Measurements from ENCODE around the gene MID1.

Gene MID1

GRCh38 chrX:10571260-10571659 lies 49.1 kb downstream of the MID1 start:
- no peak for DNase-seq

- no peak for DNase-seq
Observed at GRCh38 chrX:10570601-10571000, 49.8 kb downstream of the MID1 start.

- no peak for DNase-seq
Observed at GRCh38 chrX:10569946-10570345, 50.4 kb downstream of the MID1 start.

GRCh38 chrX:10568428-10568827 lies 52.0 kb downstream of the MID1 start:
- DNase-seq: no peak

- DNase-seq: no peak
Observed at GRCh38 chrX:10567136-10567535, 53.2 kb downstream of the MID1 start.

- DNase-seq: no peak
Observed at GRCh38 chrX:10566716-10567097, 53.7 kb downstream of the MID1 start.

- DNase-seq: no peak
Observed at GRCh38 chrX:10564484-10564883, 55.9 kb downstream of the MID1 start.

- DNase-seq: no peak
Observed at GRCh38 chrX:10557166-10557565, 63.2 kb downstream of the MID1 start.

- no peak for DNase-seq
Observed at GRCh38 chrX:10556405-10556804, 64.0 kb downstream of the MID1 start.

- no peak for DNase-seq
Observed at GRCh38 chrX:10555846-10556245, 64.5 kb downstream of the MID1 start.

- DNase-seq: no peak
Observed at GRCh38 chrX:10554612-10555270, 65.6 kb downstream of the MID1 start.

- no peak for DNase-seq
Observed at GRCh38 chrX:10549280-10549679, 71.1 kb downstream of the MID1 start.

GRCh38 chrX:10548688-10549087 lies 71.7 kb downstream of the MID1 start:
- no peak for DNase-seq

- no peak for DNase-seq
Observed at GRCh38 chrX:10545882-10546281, 74.5 kb downstream of the MID1 start.

GRCh38 chrX:10542586-10542985 lies 77.8 kb downstream of the MID1 start:
- no peak for DNase-seq

GRCh38 chrX:10538831-10539230 lies 81.6 kb downstream of the MID1 start:
- no peak for DNase-seq

- DNase-seq: no peak
Observed at GRCh38 chrX:10537308-10537707, 83.1 kb downstream of the MID1 start.

- DNase-seq: no peak
Observed at GRCh38 chrX:10536744-10537143, 83.6 kb downstream of the MID1 start.

GRCh38 chrX:10534611-10535010 lies 85.8 kb downstream of the MID1 start:
- DNase-seq: no peak

GRCh38 chrX:10533696-10534365 lies 86.6 kb downstream of the MID1 start:
- no peak for DNase-seq

GRCh38 chrX:10531927-10532326 lies 88.5 kb downstream of the MID1 start:
- DNase-seq: no peak

- peak; percentile 64 for DNase-seq
Observed at GRCh38 chrX:10529344-10529743, 91.0 kb downstream of the MID1 start.

GRCh38 chrX:10526451-10526850 lies 93.9 kb downstream of the MID1 start:
- DNase-seq: peak; percentile 76

GRCh38 chrX:10525381-10526120 lies 94.8 kb downstream of the MID1 start:
- no peak for DNase-seq

All from HCEC 1CT (cell line).